ENCODE data around the gene ZNF358.

Gene ZNF358

GRCh38 chr19:7469669-7470285, 46.1 kb upstream of the ZNF358 start:
- H3K4me3 ChIP-seq (ENCODE audit: low read length) = no peak overlapping the region
- no peaks in the 10 kb centered on the region for H3K79me2 ChIP-seq (ENCODE audit: low read length)
- H3K27me3 ChIP-seq (replicated peaks; ENCODE audit: insufficient read depth, low read length) = no peaks in the 10 kb centered on the region
- no peak for DNase-seq
- H3F3A ChIP-seq (ENCODE audit: insufficient read depth, low read length) = no peaks in the 10 kb centered on the region
- no peak overlapping the region for H2AFZ ChIP-seq (ENCODE audit: low read length)
- no peaks in the 10 kb centered on the region for H3K4me1 ChIP-seq (ENCODE audit: low read length)
- TF ChIP-seq CTCF (IDR thresholded peaks at IDR 0.05; ENCODE audit: low read length) (no peak), EZH2phosphoT487 (IDR thresholded peaks at IDR 0.05; ENCODE audit: low read length) (no peak), EZH2 (optimal IDR thresholded peaks at IDR 0.05; ENCODE audit: low read depth, low read length) (no peak)
- H3K4me2 ChIP-seq (ENCODE audit: low read depth, low read length) = no peak overlapping the region
- no peak overlapping the region for H3K9ac ChIP-seq (ENCODE audit: low read length)
- H3K9me3 ChIP-seq (replicated peaks; ENCODE audit: insufficient read depth, low read length) = no peaks in the 10 kb centered on the region
- no peaks in the 10 kb centered on the region for H3K9me2 ChIP-seq (replicated peaks; ENCODE audit: insufficient read depth, low read length)
- no peaks in the 10 kb centered on the region for H4K20me1 ChIP-seq (ENCODE audit: insufficient read depth, low read length)
- no peaks in the 10 kb centered on the region for H3K36me3 ChIP-seq (replicated peaks; ENCODE audit: insufficient read depth, low read length)
- no peak overlapping the region for H3K27ac ChIP-seq (ENCODE audit: low read length)

- Histone ChIP-seq H3F3A (ENCODE audit: insufficient read depth, low read length) (no peaks in the 10 kb centered on the region), H4K20me1 (ENCODE audit: insufficient read depth, low read length) (no peaks in the 10 kb centered on the region), H3K4me3 (ENCODE audit: low read length) (no peak overlapping the region), H3K4me2 (ENCODE audit: low read depth, low read length) (no peak overlapping the region), H3K9me3 (replicated peaks; ENCODE audit: insufficient read depth, low read length) (no peaks in the 10 kb centered on the region), H3K79me2 (ENCODE audit: low read length) (no peaks in the 10 kb centered on the region), H3K27ac (ENCODE audit: low read length) (no peak overlapping the region), H3K27me3 (replicated peaks; ENCODE audit: insufficient read depth, low read length) (no peaks in the 10 kb centered on the region), H3K4me1 (ENCODE audit: low read length) (no peaks in the 10 kb centered on the region), H3K36me3 (replicated peaks; ENCODE audit: insufficient read depth, low read length) (no peaks in the 10 kb centered on the region), H2AFZ (ENCODE audit: low read length) (no peak overlapping the region), H3K9me2 (replicated peaks; ENCODE audit: insufficient read depth, low read length) (no peaks in the 10 kb centered on the region), H3K9ac (ENCODE audit: low read length) (no peak overlapping the region)
- no peak for TF ChIP-seq EZH2 (optimal IDR thresholded peaks at IDR 0.05; ENCODE audit: low read depth, low read length)
- no peak for TF ChIP-seq EZH2phosphoT487 (IDR thresholded peaks at IDR 0.05; ENCODE audit: low read length)
- TF ChIP-seq CTCF (IDR thresholded peaks at IDR 0.05; ENCODE audit: low read length) = no peak
- DNase-seq = no peak
These were observed 45.2 kb upstream of the ZNF358 start for GRCh38 chr19:7470540-7471305.

- H3K4me1 ChIP-seq (ENCODE audit: low read length) = no peaks in the 10 kb centered on the region
- no peaks in the 10 kb centered on the region for H3F3A ChIP-seq (ENCODE audit: insufficient read depth, low read length)
- DNase-seq = no peak
- no peaks in the 10 kb centered on the region for H3K36me3 ChIP-seq (replicated peaks; ENCODE audit: insufficient read depth, low read length)
- H3K9me2 ChIP-seq (replicated peaks; ENCODE audit: insufficient read depth, low read length) = no peaks in the 10 kb centered on the region
- no peak overlapping the region for H3K27ac ChIP-seq (ENCODE audit: low read length)
- no peaks in the 10 kb centered on the region for H3K9me3 ChIP-seq (replicated peaks; ENCODE audit: insufficient read depth, low read length)
- no peak overlapping the region for H3K4me2 ChIP-seq (ENCODE audit: low read depth, low read length)
- H2AFZ ChIP-seq (ENCODE audit: low read length) = no peak overlapping the region
- no peaks in the 10 kb centered on the region for H3K79me2 ChIP-seq (ENCODE audit: low read length)
- H3K9ac ChIP-seq (ENCODE audit: low read length) = no peak overlapping the region
- no peak overlapping the region for H3K4me3 ChIP-seq (ENCODE audit: low read length)
- TF ChIP-seq EZH2phosphoT487 (IDR thresholded peaks at IDR 0.05; ENCODE audit: low read length) (no peak), EZH2 (optimal IDR thresholded peaks at IDR 0.05; ENCODE audit: low read depth, low read length) (no peak), CTCF (IDR thresholded peaks at IDR 0.05; ENCODE audit: low read length) (no peak)
- H4K20me1 ChIP-seq (ENCODE audit: insufficient read depth, low read length) = no peaks in the 10 kb centered on the region
- no peaks in the 10 kb centered on the region for H3K27me3 ChIP-seq (replicated peaks; ENCODE audit: insufficient read depth, low read length)
These were observed 43.9 kb upstream of the ZNF358 start for GRCh38 chr19:7471696-7472615.
